H1 (cell line): ENCODE measurements around the gene P2RX2.

Experiments used
- CHD1 ChIP-seq: IDR thresholded peaks from 2 replicates; pipeline ENCODE4 v1.6.1; 2012; ENCODE audit warnings: low read depth, low read length, improper control_type of control experiment
- CHD2 ChIP-seq: IDR thresholded peaks from 2 replicates; pipeline ENCODE4 v1.6.1; 2012; ENCODE audit warnings: low read length, improper control_type of control experiment
- POLR2AphosphoS5 ChIP-seq: IDR thresholded peaks from 2 replicates; pipeline ENCODE4 v1.6.1; 2011; ENCODE audit warnings: low read depth, low read length
- SP1 ChIP-seq: IDR thresholded peaks from 2 replicates; pipeline ENCODE4 v1.6.1; 2011; ENCODE audit warnings: low read depth, low read length
- TAF1 ChIP-seq: IDR thresholded peaks from 2 replicates; pipeline ENCODE4 v1.6.1; 2011; ENCODE audit warnings: mild to moderate bottlenecking, low read depth, low read length
- YY1 ChIP-seq: IDR thresholded peaks from 2 replicates; pipeline ENCODE4 v1.6.1; 2011; ENCODE audit warnings: low read depth, mild to moderate bottlenecking, low read length
- TF ChIP-seq, protein P1 (sequence below), 3 experiments: IDR thresholded peaks; 1 replicate in 2 of 3; 2 replicates in 1 of 3; pipeline versions ENCODE4 v1.5.1 to v1.6.1; 2011; ENCODE audit warnings: low read length in 3 of 3, mild to moderate bottlenecking in 3 of 3, inconsistent platforms in 2 of 3, low read depth in 1 of 3, moderate library complexity in 1 of 3; ENCODE audit not compliant: insufficient read depth in 1 of 3; ENCODE audit errors: control extremely low read depth in 1 of 3
- TF ChIP-seq, protein P2 (sequence below): IDR thresholded peaks from 2 replicates; pipeline ENCODE4 v1.6.1; 2011; ENCODE audit warnings: low read depth, mild to moderate bottlenecking, low read length; ENCODE audit not compliant: insufficient read depth

DNA sequence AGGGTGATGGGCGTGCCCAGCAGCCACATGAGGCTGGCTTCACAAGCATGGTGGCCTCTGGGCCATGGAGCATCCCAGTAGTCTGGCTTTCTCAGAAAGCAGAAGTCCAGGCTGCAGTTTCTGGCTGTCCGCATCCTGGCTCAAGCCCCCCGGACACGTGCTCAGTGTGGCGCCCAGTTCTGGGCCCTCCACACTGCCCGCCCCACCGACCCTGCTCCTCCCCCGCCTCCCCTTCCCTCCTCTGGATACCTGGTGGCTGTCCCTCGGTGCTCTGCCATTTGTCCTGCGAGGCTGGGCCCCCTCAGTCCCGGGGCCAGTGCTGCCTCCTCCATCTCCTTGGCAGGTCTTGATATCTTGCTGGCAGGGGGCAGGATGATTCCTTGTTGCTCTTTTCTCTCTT is 39.8 kb upstream of the P2RX2 start:
- TF ChIP-seq POLR2AphosphoS5 (no peak), CHD1 (no peak), YY1 (no peak), SP1 (no peak), CHD2 (no peak), TAF1 (no peak)
- TF ChIP-seq, protein P1, sequence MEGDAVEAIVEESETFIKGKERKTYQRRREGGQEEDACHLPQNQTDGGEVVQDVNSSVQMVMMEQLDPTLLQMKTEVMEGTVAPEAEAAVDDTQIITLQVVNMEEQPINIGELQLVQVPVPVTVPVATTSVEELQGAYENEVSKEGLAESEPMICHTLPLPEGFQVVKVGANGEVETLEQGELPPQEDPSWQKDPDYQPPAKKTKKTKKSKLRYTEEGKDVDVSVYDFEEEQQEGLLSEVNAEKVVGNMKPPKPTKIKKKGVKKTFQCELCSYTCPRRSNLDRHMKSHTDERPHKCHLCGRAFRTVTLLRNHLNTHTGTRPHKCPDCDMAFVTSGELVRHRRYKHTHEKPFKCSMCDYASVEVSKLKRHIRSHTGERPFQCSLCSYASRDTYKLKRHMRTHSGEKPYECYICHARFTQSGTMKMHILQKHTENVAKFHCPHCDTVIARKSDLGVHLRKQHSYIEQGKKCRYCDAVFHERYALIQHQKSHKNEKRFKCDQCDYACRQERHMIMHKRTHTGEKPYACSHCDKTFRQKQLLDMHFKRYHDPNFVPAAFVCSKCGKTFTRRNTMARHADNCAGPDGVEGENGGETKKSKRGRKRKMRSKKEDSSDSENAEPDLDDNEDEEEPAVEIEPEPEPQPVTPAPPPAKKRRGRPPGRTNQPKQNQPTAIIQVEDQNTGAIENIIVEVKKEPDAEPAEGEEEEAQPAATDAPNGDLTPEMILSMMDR (IDR thresholded peaks at IDR 0.05; ENCODE audit: control extremely low read depth in 1 of 3, insufficient read depth in 1 of 3, low read depth in 1 of 3, low read length in 3 of 3), result no peak
- TF ChIP-seq, protein P2, sequence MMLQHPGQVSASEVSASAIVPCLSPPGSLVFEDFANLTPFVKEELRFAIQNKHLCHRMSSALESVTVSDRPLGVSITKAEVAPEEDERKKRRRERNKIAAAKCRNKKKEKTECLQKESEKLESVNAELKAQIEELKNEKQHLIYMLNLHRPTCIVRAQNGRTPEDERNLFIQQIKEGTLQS, result no peak
